GM13977 (cell line): ENCODE measurements around the gene UCP3.

Source experiments
- DNase-seq: peaks from one replicate; pipeline ENCODE4 v3.0.0; 2012; ENCODE audit warnings: low spot score
- CTCF ChIP-seq: IDR thresholded peaks from 2 replicates; pipeline ENCODE4 v1.5.1; 2012; ENCODE audit warnings: mild to moderate bottlenecking, control low read depth; ENCODE audit not compliant: insufficient read depth; ENCODE audit errors: extremely low read depth, missing control alignments
- in situ Hi-C: fragments of 300-500 bp; cut with MboI; formaldehyde crosslinking; loops from one replicate; pipeline ENCODE4 v1.12.0; 2022; ENCODE audit warnings: low sequenced_read_pairs, low pct_unique_long_range_greater_than_20kb, mixed read lengths, inconsistent platforms; ENCODE audit not compliant: unreplicated experiment

Gene UCP3

GRCh38 chr11:74012074-74012809 is 3.4 kb upstream of the UCP3 start:
- DNase-seq: no peak
- TF ChIP-seq CTCF: no peak
- in situ Hi-C loops: no loop called here

DNA sequence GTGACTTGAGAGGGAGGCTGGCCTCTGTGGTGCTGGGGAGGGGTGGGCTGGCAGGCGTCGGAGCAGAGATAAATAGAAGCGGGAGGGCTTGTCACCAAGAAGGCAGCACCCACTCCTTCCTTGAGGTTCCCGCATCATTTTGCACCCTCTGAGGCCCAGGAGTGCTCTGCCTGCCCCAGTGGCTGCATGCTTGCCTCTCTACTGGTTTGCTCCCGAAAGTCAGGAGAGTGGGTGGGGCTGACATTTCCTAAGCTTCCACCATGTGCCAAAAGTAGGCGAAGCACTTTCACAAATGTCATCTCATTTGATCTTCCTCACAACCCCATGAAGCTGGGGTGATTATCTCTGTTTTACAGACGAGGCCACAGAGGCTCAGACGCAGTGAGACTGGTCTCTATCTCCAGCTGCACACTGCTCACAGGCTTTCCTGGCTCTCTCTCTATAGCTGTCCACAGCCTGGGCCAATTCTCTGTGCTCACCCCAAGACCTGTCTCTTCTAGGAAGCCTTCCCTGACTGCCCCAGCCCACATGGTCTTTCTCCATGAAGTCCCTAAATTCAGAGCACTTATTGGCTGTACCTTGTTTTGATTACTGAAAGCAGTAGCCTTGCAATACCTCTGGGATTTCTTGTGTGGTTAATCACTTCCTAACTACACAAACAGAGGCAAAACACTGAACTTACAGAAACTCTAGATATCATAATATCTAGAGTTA is 2.6 kb upstream of the UCP3 start:
- peak; percentile 67 for DNase-seq
- no peak for TF ChIP-seq CTCF
- in situ Hi-C loops: no loop called here

DNA sequence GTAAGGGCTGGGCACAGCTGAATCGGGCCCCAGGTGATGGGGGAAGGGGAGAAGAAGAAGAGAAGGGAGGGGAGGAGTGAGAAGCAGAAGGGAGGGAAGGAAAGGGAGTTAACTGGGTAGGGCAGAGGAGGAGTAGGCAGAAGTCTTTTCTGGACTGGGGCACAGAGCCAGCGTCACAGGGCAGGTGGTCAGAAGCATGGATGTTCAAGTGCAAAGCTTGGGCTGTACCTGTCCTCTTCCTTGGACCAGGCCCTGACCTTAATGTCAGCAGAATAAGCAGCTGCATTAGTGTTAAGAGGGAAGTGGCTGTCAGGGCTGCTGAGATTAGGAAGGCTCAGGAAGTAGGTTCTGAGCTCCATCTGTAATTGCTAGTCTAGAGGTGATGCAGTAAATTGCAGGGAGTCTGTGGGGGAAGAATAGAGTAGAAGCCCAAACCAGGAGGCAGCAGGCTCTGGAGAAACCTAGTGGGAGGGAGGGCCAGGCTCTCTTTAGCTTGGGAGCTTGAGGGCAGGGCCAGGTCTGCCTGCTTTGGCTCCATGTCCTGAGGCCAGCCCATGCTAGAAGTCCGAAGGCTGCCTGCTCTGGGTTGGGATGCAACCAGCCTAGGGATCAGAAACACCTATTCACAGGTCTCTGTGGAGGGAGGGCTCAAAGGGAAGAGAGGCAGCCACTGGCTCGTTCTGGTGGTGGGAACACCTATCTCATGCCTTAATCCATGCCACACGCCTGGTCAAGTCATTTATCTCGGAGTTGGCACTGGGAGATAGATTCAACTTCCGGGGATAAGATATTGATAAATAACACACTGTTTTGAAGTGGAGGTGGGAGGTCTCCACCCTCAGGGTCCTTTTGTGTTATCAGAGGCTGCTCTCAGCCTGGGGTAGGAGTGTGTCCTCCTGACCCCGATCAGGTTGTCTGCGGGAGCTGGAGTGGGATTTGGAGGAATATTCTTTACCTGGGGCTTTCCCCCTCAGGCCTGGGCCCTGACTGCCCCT is 1.7 kb upstream of the UCP3 start:
- DNase-seq: no peak
- in situ Hi-C loops: no loop called here
- no peak for TF ChIP-seq CTCF

DNA sequence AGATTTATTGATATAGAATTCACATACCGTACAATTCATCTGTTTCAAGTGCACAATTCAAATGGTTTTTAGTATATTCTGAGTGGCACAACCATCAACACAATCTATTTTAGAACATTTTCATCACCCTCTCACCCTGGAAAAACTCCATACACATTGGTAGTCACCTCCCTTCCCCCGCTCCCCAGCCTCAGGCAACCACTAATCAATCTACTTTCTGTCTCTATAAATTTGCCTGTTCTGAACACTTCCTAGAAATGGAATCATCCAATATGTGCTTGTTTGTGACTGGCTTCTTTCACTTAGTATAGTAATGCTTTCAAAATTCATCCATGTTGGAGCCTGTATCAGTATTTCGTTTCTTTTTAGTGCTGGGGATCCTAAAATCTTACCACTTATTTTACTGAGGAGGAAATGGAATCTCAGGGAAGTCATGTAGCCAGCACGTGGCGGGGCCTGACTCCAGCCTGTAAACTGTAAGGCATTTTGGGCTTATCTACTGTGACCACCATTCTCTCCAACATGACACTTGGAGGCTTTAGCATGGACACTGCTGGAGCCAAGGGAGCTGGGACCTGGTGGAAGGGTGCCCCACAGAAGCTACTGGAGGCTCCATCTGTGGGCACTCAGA is 905 bp upstream of the UCP3 start:
- in situ Hi-C loops: no loop called here
- DNase-seq: no peak

DNA sequence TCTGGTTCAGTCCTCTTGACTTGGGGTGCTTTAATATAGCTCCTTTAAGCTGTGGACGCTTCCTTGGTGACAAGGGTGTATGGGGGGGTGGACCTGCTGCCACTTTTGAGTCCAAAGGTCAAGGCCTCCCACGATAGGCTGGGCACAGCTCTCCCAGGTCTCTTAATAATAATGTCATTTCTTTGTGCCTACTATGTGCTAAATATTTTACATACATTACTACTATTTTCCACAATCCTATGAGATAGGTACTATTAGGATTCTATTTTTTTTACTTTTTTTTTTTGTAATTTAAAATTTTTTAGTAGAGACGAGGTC is 304 bp upstream of the UCP3 start:
- TF ChIP-seq CTCF: no peak
- in situ Hi-C loops: no loop called here
- no peak for DNase-seq

More for the DNA sequence above, 905 bp upstream of the UCP3 start:
- no peak for TF ChIP-seq CTCF

- no peak for TF ChIP-seq CTCF
- in situ Hi-C loops: no loop called here
- DNase-seq: no peak
Observed at GRCh38 chr11:74007691-74008372, 1.1 kb downstream of the UCP3 start.
